ENCODE measurements around the gene KIF25.

Gene KIF25

GRCh38 chr6:168037242-168037641 lies 39.8 kb downstream of the KIF25 start:
- Histone ChIP-seq H3K79me2 (ENCODE audit: control insufficient read depth, insufficient read depth, low read length) (no peaks in the 10 kb centered on the region), H2BK5ac (ENCODE audit: low read length) (no peak overlapping the region), H3K18ac (ENCODE audit: low read length) (no peak overlapping the region), H2BK120ac (ENCODE audit: low read depth, low read length) (no peak overlapping the region), H3K27ac (ENCODE audit: low read depth, low read length) (no peak overlapping the region), H4K8ac (ENCODE audit: low read depth, low read length) (no peak overlapping the region), H3K4me2 (ENCODE audit: low read length) (no peak overlapping the region), H3K4me3 (ENCODE audit: low read length) (no peak overlapping the region), H3K79me1 (ENCODE audit: low read length) (no peaks in the 10 kb centered on the region), H3K4ac (ENCODE audit: low read depth, low read length) (no peak overlapping the region), H2AK5ac (ENCODE audit: low read length) (no peak overlapping the region), H3K4me1 (ENCODE audit: control insufficient read depth, low read depth, low read length) (no peaks in the 10 kb centered on the region), H3K27me3 (ENCODE audit: insufficient read depth, low read length, poor library complexity) (no peaks in the 10 kb centered on the region), H3K9ac (ENCODE audit: low read length) (no peak overlapping the region), H3K56ac (ENCODE audit: low read length) (no peak overlapping the region), H4K5ac (ENCODE audit: low read length) (no peak overlapping the region), H2BK15ac (replicated peaks; ENCODE audit: low read depth) (no peak overlapping the region), H3K36me3 (ENCODE audit: control insufficient read depth, insufficient read depth, low read length) (no peaks in the 10 kb centered on the region), H3K23ac (ENCODE audit: low read length) (no peak overlapping the region)
- no CpG with 5 or more reads among the region's 6 CpGs for whole genome bisulfite sequencing (ENCODE audit: extremely low coverage, insufficient coverage, low lambda C conversion rate)
- no peak for DNase-seq

DNA sequence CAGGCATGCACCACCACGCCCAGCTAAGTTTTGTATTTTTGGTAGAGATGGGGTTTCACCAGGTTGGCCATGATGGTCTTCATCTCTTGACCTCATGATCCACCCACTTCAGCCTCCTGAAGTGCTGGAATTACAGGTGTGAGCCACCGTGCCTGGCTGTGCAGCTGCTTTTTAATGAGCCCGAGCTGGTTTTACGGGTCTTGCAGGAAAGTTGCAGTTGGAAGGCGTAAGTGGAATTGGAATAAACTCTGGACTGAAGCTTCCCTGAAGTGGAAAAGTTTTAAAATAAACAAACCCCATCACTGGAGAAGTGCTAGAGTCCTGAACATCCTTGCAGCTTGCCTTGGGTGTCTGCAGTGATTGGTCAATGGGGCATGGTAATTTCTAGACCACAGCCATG lies 40.4 kb downstream of the KIF25 start:
- no peak overlapping the region for H2BK120ac ChIP-seq (ENCODE audit: low read depth, low read length)
- H2AK5ac ChIP-seq (ENCODE audit: low read length), result no peak overlapping the region
- no peak overlapping the region for H4K5ac ChIP-seq (ENCODE audit: low read length)
- no peak overlapping the region for H3K4me3 ChIP-seq (ENCODE audit: low read length)
- no peak overlapping the region for H4K8ac ChIP-seq (ENCODE audit: low read depth, low read length)
- H3K23ac ChIP-seq (ENCODE audit: low read length), result no peak overlapping the region
- H3K18ac ChIP-seq (ENCODE audit: low read length), result no peak overlapping the region
- H3K36me3 ChIP-seq (ENCODE audit: control insufficient read depth, insufficient read depth, low read length), result no peaks in the 10 kb centered on the region
- no peaks in the 10 kb centered on the region for H3K79me2 ChIP-seq (ENCODE audit: control insufficient read depth, insufficient read depth, low read length)
- no peak for DNase-seq
- H3K4me2 ChIP-seq (ENCODE audit: low read length), result no peak overlapping the region
- no peaks in the 10 kb centered on the region for H3K27me3 ChIP-seq (ENCODE audit: insufficient read depth, low read length, poor library complexity)
- no peak overlapping the region for H3K27ac ChIP-seq (ENCODE audit: low read depth, low read length)
- no peak overlapping the region for H3K9ac ChIP-seq (ENCODE audit: low read length)
- no peak overlapping the region for H2BK5ac ChIP-seq (ENCODE audit: low read length)
- no peak overlapping the region for H2BK15ac ChIP-seq (replicated peaks; ENCODE audit: low read depth)
- WGBS (ENCODE audit: extremely low coverage, insufficient coverage, low lambda C conversion rate), result no CpG with 5 or more reads among the region's 5 CpGs
- no peak overlapping the region for H3K56ac ChIP-seq (ENCODE audit: low read length)
- no peak overlapping the region for H3K4ac ChIP-seq (ENCODE audit: low read depth, low read length)
- no peaks in the 10 kb centered on the region for H3K79me1 ChIP-seq (ENCODE audit: low read length)
- no peaks in the 10 kb centered on the region for H3K4me1 ChIP-seq (ENCODE audit: control insufficient read depth, low read depth, low read length)

DNA sequence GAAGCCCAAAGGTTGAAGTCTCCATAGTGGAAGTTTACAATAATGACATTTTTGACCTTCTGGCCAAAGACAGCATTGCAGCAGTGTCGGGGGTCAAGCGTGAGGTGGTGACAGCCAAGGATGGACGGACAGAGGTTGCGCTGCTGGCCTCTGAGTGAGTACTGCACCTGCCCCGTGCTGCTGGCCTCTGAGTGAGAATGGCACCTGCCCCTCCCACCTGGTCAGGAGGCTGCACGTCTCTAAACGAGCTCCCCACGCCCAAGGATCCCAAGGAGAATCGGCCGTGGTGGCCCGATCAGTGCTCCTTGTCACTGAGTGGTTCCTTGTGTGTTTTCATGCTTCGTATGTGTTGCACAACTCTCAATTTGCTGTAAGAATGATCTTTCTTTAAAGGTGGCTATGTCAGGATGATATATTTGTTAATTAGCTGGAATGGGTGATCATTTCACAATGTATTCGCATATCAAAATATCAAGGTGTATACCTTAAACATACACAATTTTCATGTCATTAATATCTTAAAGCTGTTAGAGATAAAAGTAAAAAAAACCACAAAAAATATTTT lies 41.2 kb downstream of the KIF25 start:
- H3K27me3 ChIP-seq (ENCODE audit: insufficient read depth, low read length, poor library complexity), result no peaks in the 10 kb centered on the region
- no peak overlapping the region for H3K4me2 ChIP-seq (ENCODE audit: low read length)
- H3K23ac ChIP-seq (ENCODE audit: low read length), result no peak overlapping the region
- H2BK120ac ChIP-seq (ENCODE audit: low read depth, low read length), result no peak overlapping the region
- H3K4me1 ChIP-seq (ENCODE audit: control insufficient read depth, low read depth, low read length), result no peaks in the 10 kb centered on the region
- H3K4me3 ChIP-seq (ENCODE audit: low read length), result no peak overlapping the region
- H3K9ac ChIP-seq (ENCODE audit: low read length), result no peak overlapping the region
- H4K5ac ChIP-seq (ENCODE audit: low read length), result no peak overlapping the region
- no peaks in the 10 kb centered on the region for H3K79me2 ChIP-seq (ENCODE audit: control insufficient read depth, insufficient read depth, low read length)
- no peaks in the 10 kb centered on the region for H3K79me1 ChIP-seq (ENCODE audit: low read length)
- H2BK15ac ChIP-seq (replicated peaks; ENCODE audit: low read depth), result no peak overlapping the region
- no peak overlapping the region for H3K4ac ChIP-seq (ENCODE audit: low read depth, low read length)
- no CpG with 5 or more reads among the region's 13 CpGs for WGBS (ENCODE audit: extremely low coverage, insufficient coverage, low lambda C conversion rate)
- no peaks in the 10 kb centered on the region for H3K36me3 ChIP-seq (ENCODE audit: control insufficient read depth, insufficient read depth, low read length)
- H3K18ac ChIP-seq (ENCODE audit: low read length), result no peak overlapping the region
- H3K27ac ChIP-seq (ENCODE audit: low read depth, low read length), result no peak overlapping the region
- H4K8ac ChIP-seq (ENCODE audit: low read depth, low read length), result no peak overlapping the region
- DNase-seq, result no peak
- no peak overlapping the region for H2AK5ac ChIP-seq (ENCODE audit: low read length)
- no peak overlapping the region for H3K56ac ChIP-seq (ENCODE audit: low read length)
- no peak overlapping the region for H2BK5ac ChIP-seq (ENCODE audit: low read length)

- no peaks in the 10 kb centered on the region for H3K4me1 ChIP-seq (ENCODE audit: control insufficient read depth, low read depth, low read length)
- H3K9ac ChIP-seq (ENCODE audit: low read length), result no peak overlapping the region
- H2BK15ac ChIP-seq (replicated peaks; ENCODE audit: low read depth), result no peak overlapping the region
- no peak overlapping the region for H2BK120ac ChIP-seq (ENCODE audit: low read depth, low read length)
- H4K5ac ChIP-seq (ENCODE audit: low read length), result no peak overlapping the region
- no peaks in the 10 kb centered on the region for H3K79me2 ChIP-seq (ENCODE audit: control insufficient read depth, insufficient read depth, low read length)
- H3K27ac ChIP-seq (ENCODE audit: low read depth, low read length), result no peak overlapping the region
- H3K4me3 ChIP-seq (ENCODE audit: low read length), result no peak overlapping the region
- no peaks in the 10 kb centered on the region for H3K79me1 ChIP-seq (ENCODE audit: low read length)
- H2BK5ac ChIP-seq (ENCODE audit: low read length), result no peak overlapping the region
- DNase-seq, result no peak
- no CpG with 5 or more reads among the region's 4 CpGs for WGBS (ENCODE audit: extremely low coverage, insufficient coverage, low lambda C conversion rate)
- no peak overlapping the region for H3K56ac ChIP-seq (ENCODE audit: low read length)
- H3K4ac ChIP-seq (ENCODE audit: low read depth, low read length), result no peak overlapping the region
- no peak overlapping the region for H4K8ac ChIP-seq (ENCODE audit: low read depth, low read length)
- no peak overlapping the region for H3K18ac ChIP-seq (ENCODE audit: low read length)
- H3K4me2 ChIP-seq (ENCODE audit: low read length), result no peak overlapping the region
- H3K23ac ChIP-seq (ENCODE audit: low read length), result no peak overlapping the region
- H2AK5ac ChIP-seq (ENCODE audit: low read length), result no peak overlapping the region
- no peaks in the 10 kb centered on the region for H3K27me3 ChIP-seq (ENCODE audit: insufficient read depth, low read length, poor library complexity)
- no peaks in the 10 kb centered on the region for H3K36me3 ChIP-seq (ENCODE audit: control insufficient read depth, insufficient read depth, low read length)
Measured at GRCh38 chr6:168039301-168039700, 41.8 kb downstream of the KIF25 start.

GRCh38 chr6:168039849-168040248 lies 42.4 kb downstream of the KIF25 start:
- H3K4me3 ChIP-seq (ENCODE audit: low read length), result no peak overlapping the region
- DNase-seq, result no peak
- H2BK15ac ChIP-seq (replicated peaks; ENCODE audit: low read depth), result no peak overlapping the region
- no peak overlapping the region for H3K56ac ChIP-seq (ENCODE audit: low read length)
- H2BK120ac ChIP-seq (ENCODE audit: low read depth, low read length), result no peak overlapping the region
- H3K27ac ChIP-seq (ENCODE audit: low read depth, low read length), result no peak overlapping the region
- H3K4ac ChIP-seq (ENCODE audit: low read depth, low read length), result no peak overlapping the region
- H4K8ac ChIP-seq (ENCODE audit: low read depth, low read length), result no peak overlapping the region
- H3K27me3 ChIP-seq (ENCODE audit: insufficient read depth, low read length, poor library complexity), result no peaks in the 10 kb centered on the region
- H3K79me1 ChIP-seq (ENCODE audit: low read length), result no peaks in the 10 kb centered on the region
- no peak overlapping the region for H2AK5ac ChIP-seq (ENCODE audit: low read length)
- H3K9ac ChIP-seq (ENCODE audit: low read length), result no peak overlapping the region
- H3K4me2 ChIP-seq (ENCODE audit: low read length), result no peak overlapping the region
- H3K36me3 ChIP-seq (ENCODE audit: control insufficient read depth, insufficient read depth, low read length), result no peaks in the 10 kb centered on the region
- H3K4me1 ChIP-seq (ENCODE audit: control insufficient read depth, low read depth, low read length), result no peaks in the 10 kb centered on the region
- H3K79me2 ChIP-seq (ENCODE audit: control insufficient read depth, insufficient read depth, low read length), result no peaks in the 10 kb centered on the region
- H4K5ac ChIP-seq (ENCODE audit: low read length), result no peak overlapping the region
- H3K18ac ChIP-seq (ENCODE audit: low read length), result no peak overlapping the region
- H3K23ac ChIP-seq (ENCODE audit: low read length), result no peak overlapping the region
- WGBS (ENCODE audit: extremely low coverage, insufficient coverage, low lambda C conversion rate), result no CpG with 5 or more reads among the region's 13 CpGs
- H2BK5ac ChIP-seq (ENCODE audit: low read length), result no peak overlapping the region

GRCh38 chr6:168040856-168041496 lies 43.5 kb downstream of the KIF25 start:
- Histone ChIP-seq H3K4me3 (ENCODE audit: low read length) (no peak overlapping the region), H3K79me1 (ENCODE audit: low read length) (no peaks in the 10 kb centered on the region), H3K4ac (ENCODE audit: low read depth, low read length) (no peak overlapping the region), H2BK120ac (ENCODE audit: low read depth, low read length) (no peak overlapping the region), H3K9ac (ENCODE audit: low read length) (no peak overlapping the region), H3K36me3 (ENCODE audit: control insufficient read depth, insufficient read depth, low read length) (no peaks in the 10 kb centered on the region), H3K79me2 (ENCODE audit: control insufficient read depth, insufficient read depth, low read length) (no peaks in the 10 kb centered on the region), H2BK15ac (replicated peaks; ENCODE audit: low read depth) (no peak overlapping the region), H3K23ac (ENCODE audit: low read length) (no peak overlapping the region), H4K5ac (ENCODE audit: low read length) (no peak overlapping the region), H2AK5ac (ENCODE audit: low read length) (no peak overlapping the region), H3K27ac (ENCODE audit: low read depth, low read length) (no peak overlapping the region), H3K4me1 (ENCODE audit: control insufficient read depth, low read depth, low read length) (no peaks in the 10 kb centered on the region), H4K8ac (ENCODE audit: low read depth, low read length) (no peak overlapping the region), H2BK5ac (ENCODE audit: low read length) (no peak overlapping the region), H3K56ac (ENCODE audit: low read length) (no peak overlapping the region), H3K4me2 (ENCODE audit: low read length) (no peak overlapping the region), H3K18ac (ENCODE audit: low read length) (no peak overlapping the region), H3K27me3 (ENCODE audit: insufficient read depth, low read length, poor library complexity) (no peaks in the 10 kb centered on the region)
- no peak for DNase-seq
- WGBS (ENCODE audit: extremely low coverage, insufficient coverage, low lambda C conversion rate), result no CpG with 5 or more reads among the region's 15 CpGs

All from mesendoderm (in vitro differentiated cells).